GM23338 (cell line): ENCODE data around the gene RBM17. TPM values are rescaled to one million over a fixed set of nuclear protein-coding genes. Genes with fewer than 3 reads are reported as not detected.

Experiments
- ATAC-seq: fragments of 200-7000 bp; cut with Tn5 transposase; 3 replicates; pipeline ENCODE4 v1.9.1; 2020
- DNase-seq: peaks from one replicate; pipeline ENCODE4 v3.0.0-alpha.2; 2015; ENCODE audit warnings: low spot score
- H2AFZ ChIP-seq: fragments of 200-600 bp; sonication (generic); 2 replicates; pipeline ENCODE4 v1.8.0; 2016; ENCODE audit warnings: antibody characterized with exemption, mild to moderate bottlenecking, moderate library complexity
- H3F3A ChIP-seq: fragments of 200-600 bp; sonication (generic); replicated peaks from 2 replicates; pipeline ENCODE4 v1.8.0; 2017; ENCODE audit warnings: antibody characterized with exemption, mixed run types, low read depth
- H3K27ac ChIP-seq: fragments of 200-600 bp; sonication (generic); 2 replicates; pipeline ENCODE4 v1.6.1; 2016; ENCODE audit warnings: low read depth
- H3K27me3 ChIP-seq: fragments of 200-600 bp; sonication (generic); 2 replicates; pipeline ENCODE4 v1.8.0; 2016; ENCODE audit warnings: mild to moderate bottlenecking, mixed run types, moderate library complexity; ENCODE audit not compliant: insufficient read depth
- H3K36me3 ChIP-seq: fragments of 200-600 bp; sonication (generic); 2 replicates; pipeline ENCODE4 v1.8.0; 2016; ENCODE audit warnings: mild to moderate bottlenecking; ENCODE audit not compliant: insufficient read depth
- H3K4me1 ChIP-seq: fragments of 200-600 bp; sonication (generic); 2 replicates; pipeline ENCODE4 v1.8.0; 2016; ENCODE audit warnings: mild to moderate bottlenecking, moderate library complexity; ENCODE audit not compliant: insufficient read depth
- H3K4me2 ChIP-seq: fragments of 200-600 bp; sonication (generic); 2 replicates; pipeline ENCODE4 v1.7.1; 2017; ENCODE audit warnings: mixed run types
- H3K4me3 ChIP-seq: fragments of 200-600 bp; sonication (generic); 2 replicates; pipeline ENCODE4 v1.6.1; 2016; ENCODE audit warnings: mixed run types
- H3K79me2 ChIP-seq: fragments of 200-600 bp; sonication (generic); replicated peaks from 2 replicates; pipeline ENCODE4 v1.8.0; 2017; ENCODE audit warnings: mild to moderate bottlenecking; ENCODE audit not compliant: insufficient read depth
- H3K9me2 ChIP-seq: fragments of 200-600 bp; sonication (generic); 2 replicates; pipeline ENCODE4 v1.8.0; 2017; ENCODE audit not compliant: insufficient read depth
- H4K20me1 ChIP-seq: fragments of 200-600 bp; sonication (generic); replicated peaks from 2 replicates; pipeline ENCODE4 v1.8.0; 2017; ENCODE audit warnings: mild to moderate bottlenecking; ENCODE audit not compliant: insufficient read depth
- H3K27ac Mint-ChIP-seq: 2 replicates; pipeline ENCODE4 v1.8.0; 2020; ENCODE audit warnings: inconsistent platforms, mild to moderate bottlenecking, moderate library complexity, mixed read lengths
- H3K27me3 Mint-ChIP-seq: 3 replicates; pipeline ENCODE4 v1.8.0; 2022; ENCODE audit warnings: low read depth, mild to moderate bottlenecking, moderate library complexity, mixed read lengths, inconsistent platforms; ENCODE audit not compliant: insufficient read depth, poor library complexity
- H3K36me3 Mint-ChIP-seq: 3 replicates; pipeline ENCODE4 v1.8.0; 2021; ENCODE audit warnings: low read depth, mild to moderate bottlenecking, inconsistent platforms, moderate library complexity, mixed read lengths
- H3K4me1 Mint-ChIP-seq: 3 replicates; pipeline ENCODE4 v1.8.0; 2020; ENCODE audit warnings: mild to moderate bottlenecking, inconsistent platforms, mixed read lengths
- H3K4me3 Mint-ChIP-seq: 3 replicates; pipeline ENCODE4 v1.8.0; 2021; ENCODE audit warnings: moderate library complexity, mild to moderate bottlenecking, inconsistent platforms, mixed read lengths
- H3K9me3 Mint-ChIP-seq: 3 replicates; pipeline ENCODE4 v1.8.0; 2020; ENCODE audit warnings: moderate library complexity, mild to moderate bottlenecking, inconsistent platforms, mixed read lengths
- CREB1 ChIP-seq: fragments of 250-450 bp; sonication (Bioruptor Pico); IDR thresholded peaks from 2 replicates; pipeline ENCODE4 v1.5.0; 2020; ENCODE audit warnings: low read depth, mild to moderate bottlenecking, moderate library complexity
- CTCF ChIP-seq, 2 experiments: fragments of 200-600 bp in 1 of 2; sonication (generic) in 1 of 2; conservative IDR thresholded peaks; 2 replicates each; pipeline versions ENCODE4 v1.5.1 to v1.6.1; 2016 to 2017; ENCODE audit warnings: antibody characterized with exemption in 2 of 2, low read depth in 2 of 2, mild to moderate bottlenecking in 2 of 2, moderate library complexity in 1 of 2
- ETS1 ChIP-seq: IDR thresholded peaks from 2 replicates; pipeline ENCODE4 v1.6.1; 2016; ENCODE audit warnings: antibody characterized with exemption
- EZH2 ChIP-seq: fragments of 200-600 bp; sonication (generic); IDR thresholded peaks from one replicate; pipeline ENCODE4 v1.8.0; 2017; ENCODE audit warnings: antibody characterized with exemption, mild to moderate bottlenecking, low read depth; ENCODE audit not compliant: unreplicated experiment
- EZH2phosphoT487 ChIP-seq: fragments of 200-600 bp; sonication (generic); IDR thresholded peaks from one replicate; pipeline ENCODE4 v1.8.1; 2018; ENCODE audit warnings: antibody characterized with exemption; ENCODE audit not compliant: unreplicated experiment
- JUNB ChIP-seq: IDR thresholded peaks from one replicate; pipeline ENCODE4 v1.6.1; 2016; ENCODE audit warnings: antibody characterized with exemption; ENCODE audit not compliant: unreplicated experiment
- NANOG ChIP-seq: IDR thresholded peaks from 2 replicates; pipeline ENCODE4 v1.6.1; 2016; ENCODE audit warnings: antibody characterized with exemption, borderline replicate concordance
- POLR2AphosphoS5 ChIP-seq: IDR thresholded peaks from 2 replicates; pipeline ENCODE4 v1.6.1; 2016; ENCODE audit warnings: antibody characterized with exemption, low read depth
- REST ChIP-seq: IDR thresholded peaks from one replicate; pipeline ENCODE4 v1.6.1; 2018; ENCODE audit warnings: antibody characterized with exemption; ENCODE audit not compliant: unreplicated experiment
- STAT1 ChIP-seq: IDR thresholded peaks from one replicate; pipeline ENCODE4 v1.6.1; 2016; ENCODE audit warnings: antibody characterized with exemption; ENCODE audit not compliant: unreplicated experiment
- ZNF114 ChIP-seq: fragments of 250-450 bp; sonication (Bioruptor Pico); IDR thresholded peaks from 2 replicates; pipeline ENCODE4 v1.5.0; 2020; ENCODE audit warnings: mild to moderate bottlenecking, moderate library complexity
- ZNF331 ChIP-seq: fragments of 250-450 bp; sonication (Bioruptor Pico); IDR thresholded peaks from 2 replicates; pipeline ENCODE4 v1.5.0; 2020; ENCODE audit warnings: low read depth, mild to moderate bottlenecking, moderate library complexity
- ZNF462 ChIP-seq: fragments of 250-450 bp; sonication (Bioruptor Pico); IDR thresholded peaks from 2 replicates; pipeline ENCODE4 v1.5.0; 2020; ENCODE audit warnings: mild to moderate bottlenecking, moderate library complexity
- polyA plus RNA-seq: library from polyadenylated mRNA; unstranded; fragments of >200 nt; fragmentation: Nextera tagmentation; extraction: Ambion mirVana; gene quantifications from 2 replicates; pipeline ENCODE4 v1.2.1, GENCODE V29; 2016
- total RNA-seq: library from RNA; depleted of rRNA; stranded (reverse); fragments of >200 nt; shearing (Covaris generic); gene quantifications from 2 replicates; pipeline ENCODE4 v1.2.3, GENCODE V29; 2014

Gene RBM17
- total and polyA plus RNA-seq, 2 experiments from 2014 or later, result 54.7 to 281 TPM

GRCh38 chr10:6089334-6090219 is 743 bp downstream of the RBM17 start:
- TF ChIP-seq ETS1 (no peak), NANOG (no peak), EZH2 (no peak), STAT1 (no peak), ZNF114 (CRISPR knock-in tag) (no peak), POLR2AphosphoS5 (no peak), ZNF462 (no peak), EZH2phosphoT487 (no peak), CTCF (conservative IDR thresholded peaks at IDR 0.05; ENCODE audit: low read depth in 2 of 2) (no peak), REST (no peak), CREB1 (CRISPR knock-in tag) (no peak), ZNF331 (no peak), JUNB (no peak)
- peak overlapping the region; percentile 93 for H3K4me2 ChIP-seq
- peaks cover 54% of the 10 kb centered on the region for H3K79me2 ChIP-seq
- H3K27ac ChIP-seq, result no peak overlapping the region; the same call in 1 of the 2 replicates
- peak; percentile 46 for ATAC-seq
- H3K36me3 ChIP-seq, result no peaks in the 10 kb centered on the region
- H2AFZ ChIP-seq, result no peak overlapping the region
- peak; percentile 60 for DNase-seq
- Mint-ChIP-seq H3K36me3 (no peaks in the 10 kb centered on the region; the same call in 2 of the 3 replicates), H3K9me3 (no peaks in the 10 kb centered on the region; the same call in 2 of the 3 replicates), H3K4me1 (peaks cover 50% of the 10 kb centered on the region), H3K27me3 (peaks cover 8% of the 10 kb centered on the region), H3K27ac (peak overlapping the region; percentile 23), H3K4me3 (peak overlapping the region; percentile 89)
- no peaks in the 10 kb centered on the region for H3K9me2 ChIP-seq
- H3K4me3 ChIP-seq, result peak overlapping the region; percentile 86
- peaks cover 27% of the 10 kb centered on the region for H3K4me1 ChIP-seq
- peaks cover 41% of the 10 kb centered on the region for H4K20me1 ChIP-seq
- H3F3A ChIP-seq, result no peaks in the 10 kb centered on the region
- no peaks in the 10 kb centered on the region; the same call in 1 of the 2 replicates for H3K27me3 ChIP-seq
